Measurements from ENCODE around the gene C21orf91.

C21orf91 gene

DNA sequence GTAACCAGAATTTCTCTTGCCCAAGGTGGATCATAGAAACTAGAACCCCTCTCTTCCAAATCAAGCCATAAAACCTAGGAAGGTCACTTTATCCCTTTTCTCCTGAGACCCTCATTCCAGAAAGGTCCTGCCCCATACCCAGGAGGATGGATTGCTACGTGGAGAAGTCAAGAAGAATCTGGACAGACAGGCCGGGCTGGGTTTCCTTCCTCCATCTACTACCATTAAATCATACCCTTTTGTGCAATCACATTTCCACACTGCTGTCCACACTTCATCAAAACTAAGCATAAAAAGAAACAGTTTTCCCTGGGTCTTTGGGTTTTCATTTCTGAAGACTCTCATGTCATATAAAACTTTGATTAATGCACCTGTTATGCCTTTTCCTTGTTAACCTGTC, 65.4 kb downstream of the C21orf91 start:
- Histone ChIP-seq H2AFZ (ENCODE audit: low read depth, low read length, severe bottlenecking) (peak overlapping the region; percentile 31), H4K20me1 (ENCODE audit: low read depth, low read length) (no peaks in the 10 kb centered on the region), H3K9ac (ENCODE audit: low read length) (no peak overlapping the region), H3K27ac (ENCODE audit: low read depth, low read length) (no peak overlapping the region), H3K36me3 (ENCODE audit: low read length) (no peaks in the 10 kb centered on the region), H3F3A (ENCODE audit: insufficient read depth) (no peaks in the 10 kb centered on the region), H3K79me2 (ENCODE audit: insufficient read depth, low read length) (no peaks in the 10 kb centered on the region), H3K9me3 (ENCODE audit: insufficient read depth, low read length) (no peaks in the 10 kb centered on the region), H3K4me2 (ENCODE audit: low read depth, low read length, poor library complexity, severe bottlenecking) (no peak overlapping the region), H3K9me2 (replicated peaks; ENCODE audit: insufficient read depth, low read length) (no peaks in the 10 kb centered on the region), H3K4me3 (ENCODE audit: insufficient read depth, low read length, poor library complexity, severe bottlenecking) (no peak overlapping the region), H3K27me3 (ENCODE audit: low read length) (no peaks in the 10 kb centered on the region)
- TF ChIP-seq, protein P1, sequence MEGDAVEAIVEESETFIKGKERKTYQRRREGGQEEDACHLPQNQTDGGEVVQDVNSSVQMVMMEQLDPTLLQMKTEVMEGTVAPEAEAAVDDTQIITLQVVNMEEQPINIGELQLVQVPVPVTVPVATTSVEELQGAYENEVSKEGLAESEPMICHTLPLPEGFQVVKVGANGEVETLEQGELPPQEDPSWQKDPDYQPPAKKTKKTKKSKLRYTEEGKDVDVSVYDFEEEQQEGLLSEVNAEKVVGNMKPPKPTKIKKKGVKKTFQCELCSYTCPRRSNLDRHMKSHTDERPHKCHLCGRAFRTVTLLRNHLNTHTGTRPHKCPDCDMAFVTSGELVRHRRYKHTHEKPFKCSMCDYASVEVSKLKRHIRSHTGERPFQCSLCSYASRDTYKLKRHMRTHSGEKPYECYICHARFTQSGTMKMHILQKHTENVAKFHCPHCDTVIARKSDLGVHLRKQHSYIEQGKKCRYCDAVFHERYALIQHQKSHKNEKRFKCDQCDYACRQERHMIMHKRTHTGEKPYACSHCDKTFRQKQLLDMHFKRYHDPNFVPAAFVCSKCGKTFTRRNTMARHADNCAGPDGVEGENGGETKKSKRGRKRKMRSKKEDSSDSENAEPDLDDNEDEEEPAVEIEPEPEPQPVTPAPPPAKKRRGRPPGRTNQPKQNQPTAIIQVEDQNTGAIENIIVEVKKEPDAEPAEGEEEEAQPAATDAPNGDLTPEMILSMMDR (IDR thresholded peaks at IDR 0.05; ENCODE audit: insufficient read depth, low read length, poor library complexity, severe bottlenecking), result no peak
- no peak for TF ChIP-seq EZH2phosphoT487 (conservative IDR thresholded peaks at IDR 0.05; ENCODE audit: low read length)

DNA sequence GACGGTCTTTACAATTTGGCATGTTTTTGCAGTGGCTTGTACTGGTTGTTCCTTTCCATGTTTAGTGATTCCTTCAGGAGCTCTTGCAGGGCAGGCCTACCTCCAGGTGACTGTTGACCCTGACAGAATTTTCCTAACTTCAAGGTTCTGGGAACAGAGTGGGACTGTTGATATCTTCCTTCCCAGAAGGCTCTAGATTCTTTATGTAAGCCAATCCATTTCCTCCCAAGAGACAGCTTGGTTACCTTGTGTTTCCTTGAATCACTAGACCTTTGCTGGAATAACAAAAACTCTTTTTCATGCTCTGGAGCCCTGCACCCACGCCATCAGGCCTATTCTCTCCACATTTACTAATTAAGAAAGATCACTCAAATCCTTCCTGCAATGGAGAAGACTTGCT, 67.0 kb downstream of the C21orf91 start:
- Histone ChIP-seq H3F3A (ENCODE audit: insufficient read depth) (no peaks in the 10 kb centered on the region), H3K27ac (ENCODE audit: low read depth, low read length) (no peak overlapping the region), H3K4me2 (ENCODE audit: low read depth, low read length, poor library complexity, severe bottlenecking) (no peak overlapping the region), H4K20me1 (ENCODE audit: low read depth, low read length) (no peaks in the 10 kb centered on the region), H3K4me3 (ENCODE audit: insufficient read depth, low read length, poor library complexity, severe bottlenecking) (no peak overlapping the region), H2AFZ (ENCODE audit: low read depth, low read length, severe bottlenecking) (no peak overlapping the region), H3K9me3 (ENCODE audit: insufficient read depth, low read length) (no peaks in the 10 kb centered on the region), H3K9ac (ENCODE audit: low read length) (no peak overlapping the region), H3K9me2 (replicated peaks; ENCODE audit: insufficient read depth, low read length) (no peaks in the 10 kb centered on the region), H3K27me3 (ENCODE audit: low read length) (no peaks in the 10 kb centered on the region), H3K79me2 (ENCODE audit: insufficient read depth, low read length) (no peaks in the 10 kb centered on the region), H3K36me3 (ENCODE audit: low read length) (no peaks in the 10 kb centered on the region)
- TF ChIP-seq EZH2phosphoT487 (conservative IDR thresholded peaks at IDR 0.05; ENCODE audit: low read length), result no peak
- TF ChIP-seq, protein P1 (IDR thresholded peaks at IDR 0.05; ENCODE audit: insufficient read depth, low read length, poor library complexity, severe bottlenecking), result no peak

DNA sequence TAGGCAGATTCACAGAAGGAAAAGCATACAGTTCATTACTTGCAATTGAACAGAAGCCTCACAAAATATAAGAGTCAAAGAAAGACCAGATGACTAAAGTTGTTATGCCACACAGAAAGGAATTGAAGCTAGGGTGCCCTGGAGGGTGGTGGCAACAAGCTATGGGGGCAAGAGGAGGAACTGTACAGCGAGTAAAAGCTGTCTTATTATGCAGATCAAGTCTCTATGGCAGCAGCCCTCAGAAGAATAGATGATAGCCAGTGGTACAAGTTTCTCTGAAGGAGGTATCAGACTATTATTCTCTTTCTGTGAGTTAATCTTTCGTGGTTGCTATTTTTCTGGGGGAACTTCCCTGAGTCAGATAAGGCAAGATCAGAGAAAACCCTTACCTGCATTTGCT, 72.2 kb downstream of the C21orf91 start:
- Histone ChIP-seq H3K36me3 (ENCODE audit: low read length) (no peaks in the 10 kb centered on the region), H3K9ac (ENCODE audit: low read length) (no peak overlapping the region), H3K27me3 (ENCODE audit: low read length) (no peaks in the 10 kb centered on the region), H3K79me2 (ENCODE audit: insufficient read depth, low read length) (no peaks in the 10 kb centered on the region), H3K4me2 (ENCODE audit: low read depth, low read length, poor library complexity, severe bottlenecking) (no peak overlapping the region), H3K9me2 (replicated peaks; ENCODE audit: insufficient read depth, low read length) (no peaks in the 10 kb centered on the region), H3K27ac (ENCODE audit: low read depth, low read length) (no peak overlapping the region), H3K4me3 (ENCODE audit: insufficient read depth, low read length, poor library complexity, severe bottlenecking) (no peak overlapping the region), H3K9me3 (ENCODE audit: insufficient read depth, low read length) (peaks cover 9% of the 10 kb centered on the region; the same call in 1 of the 2 replicates), H3F3A (ENCODE audit: insufficient read depth) (no peaks in the 10 kb centered on the region), H2AFZ (ENCODE audit: low read depth, low read length, severe bottlenecking) (no peak overlapping the region), H4K20me1 (ENCODE audit: low read depth, low read length) (no peaks in the 10 kb centered on the region)
- TF ChIP-seq EZH2phosphoT487 (conservative IDR thresholded peaks at IDR 0.05; ENCODE audit: low read length), result no peak
- TF ChIP-seq, protein P1 (IDR thresholded peaks at IDR 0.05; ENCODE audit: insufficient read depth, low read length, poor library complexity, severe bottlenecking), result no peak
